DOHH2 (cell line): ENCODE measurements around the gene AUTS2.

Source experiments
- EZH2phosphoT487 ChIP-seq: fragments of 200-600 bp; sonication (generic); IDR thresholded peaks from 2 replicates; pipeline ENCODE4 v1.6.1; 2017; ENCODE audit warnings: borderline replicate concordance, mild to moderate bottlenecking, antibody characterized with exemption, low read length, moderate library complexity, mixed read lengths
- TF ChIP-seq, protein P1 (sequence below): fragments of 200-600 bp; sonication (generic); IDR thresholded peaks from one replicate; pipeline ENCODE4 v1.5.1; 2014; ENCODE audit warnings: antibody characterized with exemption, mild to moderate bottlenecking, low read depth, low read length; ENCODE audit not compliant: poor library complexity, severe bottlenecking

DNA sequence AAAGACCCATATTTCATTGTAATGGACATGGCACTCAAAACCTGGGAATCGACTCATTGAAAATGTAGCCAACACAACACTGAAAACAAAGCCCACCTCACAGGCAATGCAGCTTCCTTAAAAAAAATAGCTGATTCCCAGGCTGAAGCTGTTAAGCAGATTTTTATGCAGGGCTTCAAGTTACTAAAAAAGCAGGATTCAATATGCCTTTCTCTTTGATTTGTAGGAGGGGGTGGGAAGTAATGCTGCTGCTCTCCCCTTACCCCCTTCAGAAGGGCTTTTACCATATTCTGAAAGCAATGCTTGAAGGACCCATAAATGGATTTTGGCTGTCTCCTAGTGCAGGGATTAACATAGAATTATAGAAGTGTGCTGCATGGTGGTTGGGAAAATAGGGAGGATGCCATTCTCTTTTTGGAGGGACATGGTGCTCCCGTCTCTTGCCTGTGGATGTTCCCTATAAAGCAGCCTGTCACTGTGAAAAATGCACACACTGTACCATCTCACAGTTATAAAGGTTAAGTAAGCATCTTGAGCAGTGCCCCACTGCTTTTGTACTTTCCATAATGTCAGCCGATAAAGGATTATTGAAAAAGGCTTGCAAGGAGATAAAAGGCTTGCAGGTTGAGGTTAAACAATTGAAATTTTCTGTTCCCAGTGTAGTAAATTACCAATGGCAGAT lies 262.8 kb downstream of the AUTS2 start:
- TF ChIP-seq, protein P1, sequence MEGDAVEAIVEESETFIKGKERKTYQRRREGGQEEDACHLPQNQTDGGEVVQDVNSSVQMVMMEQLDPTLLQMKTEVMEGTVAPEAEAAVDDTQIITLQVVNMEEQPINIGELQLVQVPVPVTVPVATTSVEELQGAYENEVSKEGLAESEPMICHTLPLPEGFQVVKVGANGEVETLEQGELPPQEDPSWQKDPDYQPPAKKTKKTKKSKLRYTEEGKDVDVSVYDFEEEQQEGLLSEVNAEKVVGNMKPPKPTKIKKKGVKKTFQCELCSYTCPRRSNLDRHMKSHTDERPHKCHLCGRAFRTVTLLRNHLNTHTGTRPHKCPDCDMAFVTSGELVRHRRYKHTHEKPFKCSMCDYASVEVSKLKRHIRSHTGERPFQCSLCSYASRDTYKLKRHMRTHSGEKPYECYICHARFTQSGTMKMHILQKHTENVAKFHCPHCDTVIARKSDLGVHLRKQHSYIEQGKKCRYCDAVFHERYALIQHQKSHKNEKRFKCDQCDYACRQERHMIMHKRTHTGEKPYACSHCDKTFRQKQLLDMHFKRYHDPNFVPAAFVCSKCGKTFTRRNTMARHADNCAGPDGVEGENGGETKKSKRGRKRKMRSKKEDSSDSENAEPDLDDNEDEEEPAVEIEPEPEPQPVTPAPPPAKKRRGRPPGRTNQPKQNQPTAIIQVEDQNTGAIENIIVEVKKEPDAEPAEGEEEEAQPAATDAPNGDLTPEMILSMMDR = no peak
- no peak for TF ChIP-seq EZH2phosphoT487
